GM19193 (cell line): ENCODE measurements around the gene GRIK4.

ENCODE experiments used
- POLR2A ChIP-seq: IDR thresholded peaks from 4 replicates; pipeline ENCODE4 v1.6.1; 2011; ENCODE audit not compliant: insufficient read depth, insufficient read length; ENCODE audit errors: extremely low read depth

Gene GRIK4

DNA sequence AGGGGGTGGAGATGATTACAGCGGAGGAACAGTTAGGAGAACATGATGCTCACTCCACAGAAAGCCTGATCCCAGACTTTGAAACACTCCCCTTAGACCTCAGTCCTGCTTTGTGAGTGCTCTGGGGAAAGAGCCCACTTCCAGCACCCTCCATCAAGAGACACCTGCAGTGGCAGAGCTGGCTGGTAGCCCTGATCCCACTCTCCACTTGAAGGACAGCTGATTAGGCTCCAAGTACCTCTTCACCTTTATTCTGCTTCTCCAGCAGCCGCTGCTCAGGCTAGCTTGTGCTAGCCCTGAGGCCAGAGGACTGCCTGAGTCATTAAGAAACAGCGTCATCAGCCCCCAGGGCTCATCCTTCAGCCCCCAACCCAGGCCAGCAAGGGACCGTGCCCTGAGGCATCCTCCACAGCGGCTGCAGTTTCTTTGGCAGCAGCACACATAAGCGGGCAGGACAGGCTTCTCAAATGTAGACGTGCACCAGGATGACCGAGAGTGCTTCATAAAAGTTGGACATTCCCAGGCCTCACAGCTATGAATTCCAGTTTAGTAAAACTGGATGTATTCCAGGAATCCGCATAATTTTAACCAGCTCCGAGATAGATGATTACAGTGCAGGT lies 366.3 kb downstream of the GRIK4 start:
- TF ChIP-seq POLR2A, result no peak

GRCh38 chr11:120878781-120879180 lies 367.2 kb downstream of the GRIK4 start:
- TF ChIP-seq POLR2A, result no peak

- no peak for TF ChIP-seq POLR2A
Measured at GRCh38 chr11:120880498-120881175, 369.1 kb downstream of the GRIK4 start.

- no peak for TF ChIP-seq POLR2A
Measured at GRCh38 chr11:120881596-120881995, 370.0 kb downstream of the GRIK4 start.

GRCh38 chr11:120882175-120882574 lies 370.6 kb downstream of the GRIK4 start:
- no peak for TF ChIP-seq POLR2A

GRCh38 chr11:120883404-120884080 lies 372.0 kb downstream of the GRIK4 start:
- no peak for TF ChIP-seq POLR2A

DNA sequence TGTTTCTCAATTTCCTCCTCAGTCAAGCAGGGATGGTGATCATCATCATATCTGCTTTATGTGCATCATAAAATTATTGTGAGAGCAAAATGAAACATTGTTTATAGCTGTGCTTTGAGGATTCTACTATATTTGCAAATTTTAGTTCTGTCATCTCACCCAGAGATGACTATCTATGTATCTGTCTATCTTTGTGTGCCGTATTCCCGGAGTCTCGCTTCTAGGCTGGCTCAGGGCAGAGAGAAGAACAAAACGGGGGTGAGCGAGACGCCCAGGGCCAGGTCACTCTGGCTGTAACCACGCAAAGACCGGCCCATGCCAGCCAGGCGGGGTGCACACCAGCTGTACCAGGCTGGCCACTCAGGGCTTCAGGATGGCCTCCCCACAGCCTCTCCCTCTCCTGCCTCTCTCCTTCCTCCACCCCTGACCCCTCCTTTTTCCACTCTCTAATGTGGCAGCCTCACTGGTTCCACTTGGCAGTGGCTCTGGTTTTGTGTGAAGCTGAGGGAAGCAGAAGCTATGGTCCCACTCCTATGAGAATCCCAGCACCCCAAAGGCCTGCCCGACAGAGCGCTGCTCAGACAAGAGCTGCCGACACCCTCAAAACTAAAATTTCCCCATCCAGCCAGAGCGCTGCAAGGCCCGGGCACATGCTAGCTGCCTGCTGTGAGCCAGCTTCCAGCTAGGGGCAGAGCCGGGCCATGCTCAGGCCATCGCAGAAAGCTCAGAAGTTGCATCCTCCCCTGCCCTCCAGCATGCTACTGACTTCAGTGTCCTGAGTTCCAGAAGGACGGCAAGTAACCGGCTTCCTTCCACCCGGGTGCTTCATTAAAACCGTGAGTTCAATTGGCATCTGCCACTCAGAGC lies 372.8 kb downstream of the GRIK4 start:
- TF ChIP-seq POLR2A, result no peak

DNA sequence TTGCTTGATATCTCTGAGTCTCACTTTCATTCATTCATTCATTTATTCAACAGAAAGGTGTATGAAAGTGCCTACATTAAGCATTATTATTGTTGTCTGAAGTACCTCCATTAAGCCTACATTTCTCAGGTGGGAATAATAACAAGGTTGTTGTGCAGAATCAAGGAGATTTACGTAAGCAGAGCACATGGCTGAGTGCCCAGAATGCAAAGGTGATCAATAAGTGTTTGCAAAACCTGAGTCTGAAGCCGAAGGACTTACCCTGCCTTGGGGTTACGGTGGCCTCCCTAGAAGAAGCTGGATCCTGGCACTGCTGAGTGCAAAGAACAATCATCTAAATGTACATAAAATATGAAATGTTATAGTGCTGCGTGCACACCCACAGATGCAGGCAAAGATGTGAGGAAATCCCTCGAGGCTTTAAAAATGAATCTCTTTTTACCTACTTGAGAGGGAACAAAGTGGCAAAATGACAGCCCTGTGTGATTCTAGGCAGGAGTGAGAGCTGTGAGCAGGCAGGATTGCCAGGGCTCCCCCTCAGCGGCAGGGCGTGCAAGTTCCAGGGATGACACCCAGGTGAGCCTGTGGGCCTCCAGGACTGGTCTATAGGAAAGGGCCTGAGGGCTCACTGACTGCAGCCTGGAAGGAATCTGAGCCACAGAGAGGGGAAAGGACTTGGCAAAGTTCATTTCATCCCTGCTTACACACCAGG lies 379.2 kb downstream of the GRIK4 start:
- no peak for TF ChIP-seq POLR2A

GRCh38 chr11:120893440-120894201 lies 382.1 kb downstream of the GRIK4 start:
- TF ChIP-seq POLR2A, result no peak

DNA sequence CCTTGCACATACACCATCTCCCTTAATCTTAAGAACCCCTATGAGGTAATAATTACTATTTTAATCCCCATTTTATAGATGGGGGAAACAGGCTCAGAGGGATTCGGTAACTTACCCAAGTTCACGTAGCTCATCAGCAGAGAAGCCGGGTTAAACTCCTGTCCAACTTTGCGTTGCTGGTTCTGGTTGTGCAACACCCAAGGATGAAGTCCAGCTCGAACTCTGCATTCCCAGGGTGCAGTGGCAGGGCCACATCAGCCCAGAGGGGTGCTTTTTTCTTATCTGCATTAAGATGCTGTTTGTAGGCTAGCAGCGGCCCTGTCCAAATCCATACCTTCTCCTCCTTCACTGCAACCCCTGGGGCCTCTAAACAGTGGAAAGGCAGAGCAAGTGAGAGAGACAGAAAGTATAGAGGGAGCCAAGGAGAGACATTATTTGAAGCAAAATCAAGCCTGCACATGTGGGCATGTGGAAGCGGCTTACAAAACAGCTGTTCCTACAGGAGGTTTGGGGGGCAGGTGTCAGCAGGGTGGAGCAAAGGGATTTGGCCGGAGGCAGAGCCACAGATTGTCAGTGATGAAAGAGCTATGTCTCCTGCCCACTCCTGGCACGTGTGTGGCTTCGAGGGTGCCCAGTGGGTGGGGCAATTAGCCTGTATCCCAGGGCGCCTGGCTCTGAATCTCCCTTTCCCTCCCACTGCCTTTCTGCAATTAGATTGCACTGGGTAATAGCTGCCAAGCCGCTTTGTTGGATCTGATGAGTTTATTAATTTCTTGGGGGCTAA lies 382.8 kb downstream of the GRIK4 start:
- TF ChIP-seq POLR2A, result no peak

GRCh38 chr11:120896687-120897086 lies 385.1 kb downstream of the GRIK4 start:
- no peak for TF ChIP-seq POLR2A

DNA sequence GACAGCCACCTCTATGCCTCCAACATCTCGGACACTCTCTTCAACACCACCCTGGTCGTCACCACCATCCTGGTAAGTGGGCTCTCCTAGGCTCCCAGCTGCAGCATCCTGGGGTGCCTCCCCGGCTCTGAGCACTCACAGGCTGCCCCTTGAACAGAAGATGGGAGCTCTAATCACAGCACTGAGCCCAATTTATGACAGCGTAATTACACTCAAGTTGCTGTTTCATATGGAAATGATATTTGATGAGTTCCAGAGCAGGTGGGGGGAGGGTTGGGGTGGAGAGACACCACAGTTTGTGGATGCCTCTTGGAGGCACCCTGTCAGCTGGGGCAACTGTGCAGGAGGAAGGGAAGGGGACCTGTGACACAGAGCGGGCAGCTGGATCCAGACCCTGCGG lies 387.0 kb downstream of the GRIK4 start:
- no peak for TF ChIP-seq POLR2A

DNA sequence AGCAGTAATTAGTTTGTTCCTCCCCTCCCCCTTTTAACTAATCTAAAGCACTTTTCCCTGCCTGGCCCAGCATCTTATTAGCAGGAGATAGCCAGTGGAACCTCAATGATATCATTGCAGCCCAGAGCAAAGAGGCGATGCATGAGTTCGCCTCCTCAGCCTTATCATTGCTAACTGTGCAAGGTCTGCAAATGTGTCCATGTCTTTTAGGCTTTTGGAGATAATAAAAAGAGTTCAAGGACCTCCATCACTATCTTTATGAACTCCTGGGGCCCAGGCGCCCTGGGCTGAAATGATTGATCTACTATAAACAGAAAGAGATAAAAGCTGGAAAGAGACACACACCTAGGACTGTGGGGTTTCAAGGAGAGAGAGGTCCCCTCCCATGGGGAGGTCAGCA lies 388.2 kb downstream of the GRIK4 start:
- TF ChIP-seq POLR2A, result no peak
